Measurements from ENCODE around the gene TBRG4.

TBRG4 gene

GRCh38 chr7:45103958-45104843 lies 7.3 kb downstream of the TBRG4 start (continued):
- TF ChIP-seq ZBTB49 (tag by site-specific recombination; IDR thresholded peaks at IDR 0.05; ENCODE audit: low read depth) (no peak), OVOL3 (tag by site-specific recombination; IDR thresholded peaks at IDR 0.05) (no peak), ZNF521 (tag by site-specific recombination; IDR thresholded peaks at IDR 0.05) (no peak), FEZF1 (tag by site-specific recombination; IDR thresholded peaks at IDR 0.05) (no peak), SCRT1 (tag by site-specific recombination; IDR thresholded peaks at IDR 0.05; ENCODE audit: borderline replicate concordance) (no peak), ZNF571 (tag by site-specific recombination; IDR thresholded peaks at IDR 0.05) (no peak), ZNF776 (tag by site-specific recombination; IDR thresholded peaks at IDR 0.05; ENCODE audit: borderline replicate concordance) (no peak), ZNF843 (tag by site-specific recombination; IDR thresholded peaks at IDR 0.05) (no peak), ZEB2 (tag by site-specific recombination; IDR thresholded peaks at IDR 0.05) (no peak), ZNF175 (tag by site-specific recombination; IDR thresholded peaks at IDR 0.05) (no peak), ZNF302 (tag by site-specific recombination; IDR thresholded peaks at IDR 0.05; ENCODE audit: low read depth) (no peak), EGR2 (tag by site-specific recombination; IDR thresholded peaks at IDR 0.05; ENCODE audit: low read depth) (no peak), MEIS1 (CRISPR knock-in tag; IDR thresholded peaks at IDR 0.05; ENCODE audit: borderline replicate concordance) (no peak), ZNF768 (tag by site-specific recombination; IDR thresholded peaks at IDR 0.05) (no peak), ZNF23 (tag by site-specific recombination; IDR thresholded peaks at IDR 0.05; ENCODE audit: borderline replicate concordance) (no peak), ZNF704 (tag by site-specific recombination; IDR thresholded peaks at IDR 0.05) (no peak)

- Histone ChIP-seq H3K27ac (ENCODE audit: extremely low read depth, low read depth, low read length) (no peak overlapping the region), H3K9me3 (ENCODE audit: control insufficient read depth, insufficient read depth, low read depth, low read length) (no peaks in the 10 kb centered on the region), H3K4me1 (ENCODE audit: control insufficient read depth, insufficient read depth, low read length) (no peaks in the 10 kb centered on the region), H3K4me3 (ENCODE audit: low read depth, low read length) (no peak overlapping the region), H3K36me3 (ENCODE audit: control insufficient read depth in 2 of 2, insufficient read depth in 1 of 2, low read length in 2 of 2) (peaks cover 6 to 91% of the 10 kb centered on the region in 2 experiments)
- POLR2A ChIA-PET = interaction anchor here (0.9 kb wide), 1 partner anchor 102 kb away, joined by 3 read pairs; no protein-coding TSS in a partner anchor
- CTCF ChIA-PET = interaction anchor here (0.6 to 1.0 kb wide), 2 partner anchors 33 to 180 kb away, joined by 3 to 4 read pairs; no protein-coding TSS in a partner anchor
- TF ChIP-seq ZFP69B (tag by site-specific recombination; IDR thresholded peaks at IDR 0.05) (no peak), ZNF600 (tag by site-specific recombination; IDR thresholded peaks at IDR 0.05) (no peak), ZNF155 (tag by site-specific recombination; IDR thresholded peaks at IDR 0.05) (no peak), ZNF114 (tag by site-specific recombination; IDR thresholded peaks at IDR 0.05) (no peak), ZNF48 (tag by site-specific recombination; IDR thresholded peaks at IDR 0.05) (no peak), ZNF341 (tag by site-specific recombination; IDR thresholded peaks at IDR 0.05; ENCODE audit: low read depth) (no peak), ZIC2 (tag by site-specific recombination; IDR thresholded peaks at IDR 0.05) (no peak), ZSCAN5A (tag by site-specific recombination; IDR thresholded peaks at IDR 0.05) (no peak), ZBTB10 (tag by site-specific recombination; IDR thresholded peaks at IDR 0.05) (no peak), ZNF174 (tag by site-specific recombination; IDR thresholded peaks at IDR 0.05) (no peak)
These were observed 8.4 kb downstream of the TBRG4 start for GRCh38 chr7:45102785-45103712.

All from HEK293 (cell line).